Spleen (tissue), 7 donors: ENCODE measurements around the gene RHBDF2.

Experiments
- POLR2A ChIP-seq, 3 donors: fragments of 450-650 bp; IDR thresholded peaks; one replicate each; pipeline ENCODE4 v1.5.1; 2017; ENCODE audit warnings: antibody characterized with exemption in 3 of 3, mild to moderate bottlenecking in 1 of 3
- POLR2AphosphoS5 ChIP-seq, 3 donors: sonication (generic); formaldehyde crosslinking; IDR thresholded peaks; one replicate each; pipeline ENCODE4 v1.5.1; 2017; ENCODE audit warnings: antibody characterized with exemption in 3 of 3
- TF ChIP-seq, protein P1 (sequence below), 11 experiments: fragments of 200-600 bp in 7 of 11; fragments of 450-650 bp in 4 of 11; sonication (generic) in 4 of 11; IDR thresholded peaks in 8 of 11; conservative IDR thresholded peaks in 3 of 11; 1 replicate in 7 of 11; 2 replicates in 4 of 11; pipeline versions ENCODE4 v1.4.0 to v1.8.0; 2016 to 2021; ENCODE audit warnings: antibody characterized with exemption in 11 of 11, inconsistent platforms in 4 of 11, mild to moderate bottlenecking in 1 of 11
- donor health status: DM: no; HTN: no; CAD: no; lungs with moderate emphysema.
- donor health status: DM: no; HTN: no; CAD: no.
- donor health status: DM: no; HTN: no; CAD: no.

DNA sequence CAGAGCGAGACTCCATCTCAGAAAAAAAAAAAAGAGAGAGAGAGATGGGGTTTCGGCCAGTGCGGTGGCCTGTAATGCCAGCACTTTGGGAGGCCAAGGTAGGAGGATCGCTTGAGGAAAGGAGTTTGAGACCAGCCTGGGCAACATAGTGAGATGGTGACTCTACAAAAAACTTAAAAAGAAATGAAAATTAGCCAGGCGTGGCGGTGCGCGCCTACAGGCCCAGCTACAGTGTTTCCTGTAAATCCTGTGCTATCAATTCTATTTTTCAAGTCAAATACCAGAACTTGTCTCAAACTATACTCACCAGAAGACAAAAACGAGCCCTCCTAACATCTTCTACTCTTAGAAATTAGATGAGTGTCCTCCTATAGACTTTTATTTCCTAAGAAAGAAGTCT lies 67.5 kb downstream of the RHBDF2 start:
- TF ChIP-seq, protein P1, sequence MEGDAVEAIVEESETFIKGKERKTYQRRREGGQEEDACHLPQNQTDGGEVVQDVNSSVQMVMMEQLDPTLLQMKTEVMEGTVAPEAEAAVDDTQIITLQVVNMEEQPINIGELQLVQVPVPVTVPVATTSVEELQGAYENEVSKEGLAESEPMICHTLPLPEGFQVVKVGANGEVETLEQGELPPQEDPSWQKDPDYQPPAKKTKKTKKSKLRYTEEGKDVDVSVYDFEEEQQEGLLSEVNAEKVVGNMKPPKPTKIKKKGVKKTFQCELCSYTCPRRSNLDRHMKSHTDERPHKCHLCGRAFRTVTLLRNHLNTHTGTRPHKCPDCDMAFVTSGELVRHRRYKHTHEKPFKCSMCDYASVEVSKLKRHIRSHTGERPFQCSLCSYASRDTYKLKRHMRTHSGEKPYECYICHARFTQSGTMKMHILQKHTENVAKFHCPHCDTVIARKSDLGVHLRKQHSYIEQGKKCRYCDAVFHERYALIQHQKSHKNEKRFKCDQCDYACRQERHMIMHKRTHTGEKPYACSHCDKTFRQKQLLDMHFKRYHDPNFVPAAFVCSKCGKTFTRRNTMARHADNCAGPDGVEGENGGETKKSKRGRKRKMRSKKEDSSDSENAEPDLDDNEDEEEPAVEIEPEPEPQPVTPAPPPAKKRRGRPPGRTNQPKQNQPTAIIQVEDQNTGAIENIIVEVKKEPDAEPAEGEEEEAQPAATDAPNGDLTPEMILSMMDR (IDR thresholded peaks at IDR 0.05 in 8 of 11, conservative IDR thresholded peaks at IDR 0.05 in 3 of 11) = no peak
- no peak for TF ChIP-seq POLR2AphosphoS5 (IDR thresholded peaks at IDR 0.05)
- TF ChIP-seq POLR2A (IDR thresholded peaks at IDR 0.05) = no peak
